ENCODE data around the gene USP50. TPM values are rescaled to one million over a fixed set of nuclear protein-coding genes. Genes with fewer than 3 reads are reported as not detected.
"Not testable (repeated sequence)": the region's sequence is repeated elsewhere in the genome, so short reads cannot be mapped to it uniquely, and the experiment has no call there.

Gene USP50
- 1 to 10 TPM in 3 of 4 donors, under 1 TPM in 1; 0.63 to 3.3 (median 1.9) TPM for polyA plus RNA-seq (ENCODE audit: insufficient read length in 4 of 4)

DNA sequence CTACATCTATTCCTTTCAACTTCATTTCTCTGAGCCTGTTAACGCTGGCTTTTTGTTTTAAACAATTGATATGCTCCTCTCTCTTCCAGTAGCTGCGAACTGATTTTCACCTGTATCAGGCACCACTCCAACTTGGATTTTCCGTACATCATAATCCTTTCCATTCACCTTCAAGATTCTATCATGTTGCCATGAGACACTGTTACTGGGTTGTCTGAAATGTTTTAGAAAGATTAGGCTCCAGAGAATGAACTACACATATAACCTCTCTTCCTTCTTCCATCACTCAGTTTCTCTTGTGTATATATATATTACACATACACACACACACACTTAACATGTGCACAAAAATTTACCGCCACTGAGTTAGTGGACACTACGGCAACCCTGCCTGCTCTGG lies at the start of gene USP50:
Gene USP50, minus strand, starts transcription at position 101 of the 400 bp plus-strand sequence. CDS start 141 bp downstream, outside the sequence.
- DNase-seq (ENCODE audit: low read depth in 4 of 4, low spot score in 3 of 4), result no peak

- DNase-seq (ENCODE audit: low read depth in 4 of 4, low spot score in 3 of 4), result no peak
Measured at GRCh38 chr15:50594311-50594710, 47.8 kb upstream of the USP50 start.

DNA sequence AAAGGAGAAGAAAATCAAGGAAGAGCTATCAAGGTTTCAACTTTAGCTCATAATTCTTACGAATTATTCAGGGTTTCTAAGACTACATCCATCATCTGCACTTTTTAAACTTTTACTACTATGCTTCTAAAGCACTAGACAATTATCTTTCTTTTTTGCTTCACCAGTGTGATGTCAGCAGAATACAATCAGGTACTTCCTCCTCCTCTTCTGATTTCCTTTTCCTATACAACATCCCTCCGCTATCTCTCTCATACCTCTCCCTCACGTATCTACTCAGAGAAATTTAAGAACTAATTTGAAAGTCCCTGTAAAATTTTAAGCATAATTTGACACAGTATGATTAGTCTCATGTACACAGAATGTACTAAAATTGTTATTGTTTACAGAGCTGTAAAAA lies 47.3 kb upstream of the USP50 start:
- no peak for DNase-seq (ENCODE audit: low read depth in 4 of 4, low spot score in 3 of 4)

GRCh38 chr15:50590288-50590687 lies 43.8 kb upstream of the USP50 start:
- no peak for DNase-seq (ENCODE audit: low read depth in 4 of 4, low spot score in 3 of 4)

GRCh38 chr15:50577492-50577891 lies 31.0 kb upstream of the USP50 start:
- DNase-seq (ENCODE audit: low read depth in 4 of 4, low spot score in 3 of 4), result no peak

DNA sequence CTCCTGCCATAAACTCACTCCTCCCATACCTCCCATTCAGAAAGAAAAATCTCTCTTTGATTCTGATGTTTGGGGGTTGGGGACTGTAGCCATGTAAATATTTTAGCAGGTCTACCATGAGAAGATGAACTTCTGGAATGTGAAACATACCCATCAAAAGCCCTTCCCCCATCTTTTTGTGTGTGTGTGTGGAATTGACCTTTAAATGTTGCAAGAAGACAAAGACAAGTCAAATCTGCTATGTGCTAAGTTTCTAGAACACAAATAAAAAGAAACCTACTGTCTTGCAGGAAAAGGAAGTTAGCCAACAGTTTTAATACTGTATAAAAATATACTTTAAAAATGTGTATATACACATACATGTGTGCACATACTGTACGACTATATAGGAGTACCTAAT lies 29.7 kb upstream of the USP50 start:
- DNase-seq (ENCODE audit: low read depth in 4 of 4, low spot score in 3 of 4), result no peak

- DNase-seq (ENCODE audit: low read depth in 4 of 4, low spot score in 3 of 4), result not testable (repeated sequence)
Measured at GRCh38 chr15:50573842-50574241, 27.4 kb upstream of the USP50 start.

DNA sequence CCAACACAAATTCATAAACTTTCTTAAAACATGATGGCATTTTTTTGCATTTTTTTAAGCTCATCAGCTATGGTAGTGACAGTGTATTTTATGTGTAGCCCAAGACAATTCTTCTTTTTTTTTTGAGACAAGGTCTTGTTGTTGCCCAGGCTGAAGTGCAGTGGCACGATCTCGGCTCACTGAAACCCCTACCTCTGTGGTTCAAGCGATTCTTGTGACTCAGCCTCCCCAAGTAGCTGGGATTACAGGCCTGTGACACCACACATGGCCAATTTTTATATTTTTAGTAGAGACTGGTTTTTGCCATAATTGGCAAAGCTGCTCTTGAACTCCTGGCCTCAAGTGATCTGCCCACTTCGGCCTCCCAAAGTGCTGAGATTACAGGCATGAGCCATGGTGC lies 17.3 kb upstream of the USP50 start:
- no peak for DNase-seq (ENCODE audit: low read depth in 4 of 4, low spot score in 3 of 4)

DNA sequence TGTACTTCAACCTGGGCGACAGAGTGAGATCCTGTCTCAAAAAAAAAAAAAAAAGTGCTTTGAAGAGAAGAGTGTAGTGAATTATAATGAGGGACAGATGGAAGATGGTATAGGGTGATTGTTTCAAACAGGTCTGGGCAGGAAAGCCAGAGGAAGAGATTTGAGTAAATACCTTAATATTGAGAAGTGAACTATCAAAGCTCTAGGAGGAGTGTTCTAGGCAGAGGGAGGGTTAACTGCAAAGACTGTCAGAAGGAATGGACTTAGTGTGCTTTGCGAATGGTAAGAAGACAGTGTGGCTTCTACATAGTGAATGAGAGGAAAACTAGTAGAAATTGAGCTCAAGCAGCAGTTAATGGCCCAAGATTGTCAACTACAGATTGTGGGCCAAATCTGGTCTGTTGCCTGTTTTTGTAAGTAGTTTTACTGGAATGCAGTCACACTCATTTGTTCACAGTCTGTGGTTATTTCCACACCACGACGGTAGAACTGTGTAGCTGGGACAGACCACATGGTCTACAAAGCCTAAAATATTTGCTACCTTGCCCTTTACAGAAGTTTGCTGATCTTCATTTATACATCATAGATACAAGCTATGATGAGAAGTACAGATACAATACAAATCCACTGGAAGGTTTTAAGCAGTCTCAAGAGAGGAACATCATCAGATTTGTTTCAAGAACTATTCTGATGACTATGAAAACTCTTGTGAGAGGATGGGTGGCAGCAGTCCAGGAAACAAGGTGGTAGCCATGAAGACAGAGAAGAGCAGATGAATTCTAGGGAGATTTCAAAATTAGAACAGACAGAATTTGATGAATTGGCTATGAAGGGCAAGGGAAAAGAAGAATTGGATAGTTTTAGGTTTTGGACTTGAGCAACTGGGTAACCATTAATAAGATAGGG lies 16.5 kb upstream of the USP50 start:
- no peak for DNase-seq (ENCODE audit: low read depth in 4 of 4, low spot score in 3 of 4)

GRCh38 chr15:50558012-50558411 lies 11.5 kb upstream of the USP50 start:
- no peak for DNase-seq (ENCODE audit: low read depth in 4 of 4, low spot score in 3 of 4)

- no peak for DNase-seq (ENCODE audit: low read depth in 4 of 4, low spot score in 3 of 4)
Measured at GRCh38 chr15:50556642-50557371, 10.3 kb upstream of the USP50 start.

- no peak for DNase-seq (ENCODE audit: low read depth in 4 of 4, low spot score in 3 of 4)
Measured at GRCh38 chr15:50552238-50552637, 5.8 kb upstream of the USP50 start.

DNA sequence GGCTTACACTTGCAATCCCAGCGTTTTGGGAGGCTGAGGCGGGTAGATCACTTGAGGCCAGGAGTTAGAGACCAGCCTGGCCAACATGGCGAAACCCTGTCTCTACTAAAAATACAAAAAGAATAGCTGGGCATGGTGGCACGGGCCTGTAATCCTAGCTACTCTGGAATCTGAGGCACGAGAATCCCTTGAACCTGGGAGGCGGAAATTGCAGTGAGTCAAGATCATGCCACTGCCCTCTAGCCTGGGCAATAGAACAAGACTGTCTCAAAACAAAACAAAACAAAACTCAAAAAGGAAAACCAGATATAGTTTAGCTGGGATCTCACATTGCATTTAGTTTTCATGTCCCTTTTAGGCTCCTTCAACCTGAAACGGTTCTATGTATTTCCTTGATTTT lies 2.9 kb upstream of the USP50 start:
- no peak for DNase-seq (ENCODE audit: low read depth in 4 of 4, low spot score in 3 of 4)

DNA sequence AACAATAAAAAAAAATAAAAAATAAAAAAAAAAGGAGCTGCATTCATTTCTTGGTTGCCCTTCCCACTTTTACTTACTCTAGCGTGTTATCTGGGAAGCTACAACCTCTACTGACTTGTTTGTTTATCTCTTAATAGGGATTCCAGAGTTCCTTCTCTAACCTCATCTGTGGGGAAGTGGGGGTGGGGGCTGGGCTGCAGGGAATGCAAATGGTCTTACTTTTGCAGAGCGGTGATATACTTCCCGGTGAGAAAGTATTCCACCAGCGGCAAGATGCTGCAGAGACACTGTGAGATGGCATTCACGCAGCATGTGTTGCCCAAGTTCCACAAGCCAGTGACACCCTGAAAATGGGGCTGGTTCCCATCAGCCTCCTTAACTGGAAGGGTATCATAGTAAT lies 2.1 kb downstream of the USP50 start:
- no peak for DNase-seq (ENCODE audit: low read depth in 4 of 4, low spot score in 3 of 4)

DNA sequence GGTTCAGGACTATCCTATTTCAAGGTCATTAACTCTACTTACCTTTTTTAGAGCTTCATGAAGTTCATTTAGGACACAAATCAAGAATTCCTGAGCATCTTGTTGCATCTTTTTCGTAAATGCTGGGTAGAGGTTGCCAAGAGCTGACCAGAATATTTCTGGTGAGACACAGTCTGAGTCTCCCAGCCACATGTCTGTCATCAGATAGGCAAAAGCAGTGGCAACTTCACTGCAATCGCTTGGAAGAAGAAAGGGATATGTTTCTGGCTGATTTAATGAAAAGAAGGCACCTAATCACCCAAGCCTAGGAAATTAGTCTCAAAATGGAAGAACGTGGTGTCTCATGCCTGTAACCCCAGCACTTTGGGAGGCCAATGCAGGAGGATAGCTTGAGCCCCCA lies 2.9 kb downstream of the USP50 start:
- no peak for DNase-seq (ENCODE audit: low read depth in 4 of 4, low spot score in 3 of 4)

DNA sequence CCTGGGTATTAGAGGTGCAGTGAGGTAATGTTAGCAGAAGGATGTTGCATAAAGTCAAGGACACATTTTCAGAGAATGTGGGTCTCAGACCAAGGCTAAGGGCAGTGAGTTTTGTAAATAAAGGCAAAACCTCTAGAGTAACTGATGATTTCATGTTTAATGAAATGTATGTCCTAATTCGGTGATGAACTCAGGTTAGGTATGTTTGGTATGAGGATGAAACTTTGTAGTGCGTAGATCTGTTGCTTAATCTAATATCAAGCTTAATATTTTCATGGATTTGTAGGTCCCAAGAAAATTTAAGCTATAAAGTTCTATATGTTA lies 3.6 kb downstream of the USP50 start:
- DNase-seq (ENCODE audit: low read depth in 4 of 4, low spot score in 3 of 4), result no peak

DNA sequence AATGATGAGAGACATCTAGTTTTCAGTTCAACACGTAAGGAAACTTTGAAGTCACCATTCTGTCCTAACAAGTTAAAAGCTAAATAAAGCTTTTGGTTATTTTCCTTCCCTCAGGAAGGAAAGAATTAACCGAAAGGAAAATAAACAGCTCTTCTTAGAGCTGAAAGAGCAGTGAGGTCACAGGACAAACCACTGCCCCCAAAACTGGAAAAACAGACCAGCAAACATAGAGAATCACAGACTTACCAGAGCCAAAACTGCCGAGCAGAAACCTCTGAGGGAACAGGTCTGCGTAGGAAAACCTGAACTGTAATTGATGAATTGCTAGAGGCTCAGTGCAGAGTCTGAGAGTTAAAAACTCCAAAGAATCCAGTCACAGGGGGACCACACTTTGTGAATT lies 14.7 kb downstream of the USP50 start:
- DNase-seq (ENCODE audit: low read depth in 4 of 4, low spot score in 3 of 4), result no peak

GRCh38 chr15:50531163-50531562 lies 15.3 kb downstream of the USP50 start:
- DNase-seq (ENCODE audit: low read depth in 4 of 4, low spot score in 3 of 4), result no peak

DNA sequence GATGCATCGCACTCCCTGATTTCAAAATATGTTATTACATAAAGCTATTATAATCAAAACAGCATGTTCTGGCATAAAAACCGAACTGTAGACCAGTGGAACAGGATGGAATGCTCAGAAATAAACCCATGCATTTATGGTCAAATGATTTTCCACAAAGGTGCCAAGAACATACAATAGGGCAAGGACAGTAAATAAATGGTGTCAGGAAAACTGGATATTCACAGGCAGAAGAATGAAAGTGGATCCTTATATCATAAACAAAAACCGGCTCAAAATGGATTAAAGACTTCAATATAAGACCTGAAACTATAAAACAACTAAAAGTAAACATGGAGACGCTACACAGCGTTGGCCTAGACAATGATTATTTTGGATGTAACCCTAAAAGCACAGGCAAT lies 22.6 kb downstream of the USP50 start:
- DNase-seq (ENCODE audit: low read depth in 4 of 4, low spot score in 3 of 4), result no peak

- no peak for DNase-seq (ENCODE audit: low read depth in 4 of 4, low spot score in 3 of 4)
Measured at GRCh38 chr15:50519740-50520425, 26.6 kb downstream of the USP50 start.

- no peak for DNase-seq (ENCODE audit: low read depth in 4 of 4, low spot score in 3 of 4)
Measured at GRCh38 chr15:50513001-50513400, 33.5 kb downstream of the USP50 start.
